NCI-H82 treated with DMSO at 0.1 percent for 48 hours (cell line): ENCODE measurements around the gene HS1BP3.

Source experiments
- DNase-seq: peaks from one replicate; lab custom pipeline; 2025; ENCODE audit not compliant: unreplicated experiment; lab: John Stamatoyannopoulos, UW

The HS1BP3 gene

DNA sequence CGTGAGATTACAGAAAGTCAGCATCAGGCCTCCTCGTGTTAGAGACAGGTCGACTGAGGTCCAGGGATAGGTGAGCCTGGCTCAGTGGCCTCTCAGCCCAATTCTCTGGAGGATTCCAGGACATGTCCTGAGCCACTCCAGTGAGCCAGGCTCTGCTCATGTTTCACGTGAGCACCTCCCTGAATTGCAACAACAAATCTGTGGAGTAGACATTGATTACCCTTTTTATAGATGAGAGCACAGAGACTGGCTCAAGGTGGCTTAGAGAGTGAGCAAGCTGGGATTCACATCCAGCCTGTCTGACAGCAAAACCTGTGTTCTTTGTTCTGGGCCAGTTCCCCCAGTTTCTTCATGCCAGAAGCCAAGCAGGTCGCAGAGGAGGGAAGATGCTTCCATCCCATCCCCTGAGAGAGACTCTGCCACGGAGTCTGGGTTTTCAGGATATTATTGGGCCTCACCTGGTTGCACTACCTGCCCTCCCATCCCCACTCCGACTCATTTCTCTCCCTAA, 46.4 kb downstream of the HS1BP3 start:
- DNase-seq = no peak

DNA sequence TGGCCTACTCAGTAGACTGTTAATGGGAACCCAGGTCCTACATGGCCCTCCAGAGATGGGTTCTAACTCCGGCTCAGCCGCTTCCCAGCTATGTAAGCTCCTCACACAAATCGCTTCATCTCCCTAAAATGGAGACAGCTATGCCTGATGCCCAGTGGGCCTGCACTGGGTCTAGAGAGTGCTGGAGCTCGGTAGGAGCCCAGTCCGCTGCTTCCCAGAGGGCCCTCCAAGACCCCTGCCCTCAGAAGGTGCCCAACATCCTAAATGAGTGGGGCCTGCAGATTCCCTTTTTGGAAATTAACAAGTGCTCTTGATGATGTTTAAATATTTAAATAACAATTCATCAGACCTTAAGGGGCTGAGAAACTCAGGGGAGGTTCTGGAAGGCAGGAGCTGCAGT, 47.1 kb downstream of the HS1BP3 start:
- no peak for DNase-seq

DNA sequence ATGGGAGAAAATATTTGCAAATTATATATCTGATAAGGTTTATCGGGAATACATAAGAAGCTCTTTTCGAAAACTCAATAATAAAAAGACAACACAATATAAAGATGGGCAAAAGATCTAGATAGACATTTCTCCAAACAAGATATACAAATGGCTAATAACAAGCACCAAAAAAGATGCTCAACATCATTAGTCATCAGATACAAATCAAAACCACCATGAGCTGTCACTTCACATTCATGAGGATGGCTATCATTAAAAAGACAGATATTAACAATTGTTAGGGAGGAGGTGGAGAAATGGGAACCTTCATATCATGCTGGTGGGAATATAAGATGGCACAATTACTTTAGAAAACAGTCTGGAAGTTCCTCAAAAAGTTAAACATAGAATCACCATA, 48.1 kb downstream of the HS1BP3 start:
- no peak for DNase-seq

DNA sequence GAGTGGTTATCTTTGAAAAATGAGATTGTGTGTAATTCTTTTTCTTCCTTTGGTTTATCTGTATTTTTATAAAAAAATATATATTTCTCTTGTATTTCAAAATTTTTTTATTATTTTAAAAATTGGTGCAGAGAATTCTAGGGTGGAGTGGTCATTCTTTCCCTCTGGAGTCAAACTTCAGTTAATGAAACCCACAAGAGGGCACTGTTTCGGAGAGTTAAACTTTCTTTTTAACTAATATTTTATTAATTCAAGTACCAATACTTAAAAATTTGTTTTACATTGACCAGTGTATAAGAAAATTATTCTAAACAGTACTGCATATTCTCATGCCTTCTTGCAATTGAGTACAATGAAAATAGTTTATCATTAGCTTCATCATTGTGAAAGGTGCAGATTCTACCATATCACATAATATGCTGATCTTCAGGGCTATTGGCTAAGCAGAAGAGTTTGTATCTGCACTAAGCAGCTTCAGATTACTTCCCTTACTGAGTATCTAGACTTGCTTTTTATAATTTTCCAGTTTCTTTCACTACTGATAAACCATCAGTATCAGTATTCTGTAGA, 50.1 kb downstream of the HS1BP3 start:
- no peak for DNase-seq

DNA sequence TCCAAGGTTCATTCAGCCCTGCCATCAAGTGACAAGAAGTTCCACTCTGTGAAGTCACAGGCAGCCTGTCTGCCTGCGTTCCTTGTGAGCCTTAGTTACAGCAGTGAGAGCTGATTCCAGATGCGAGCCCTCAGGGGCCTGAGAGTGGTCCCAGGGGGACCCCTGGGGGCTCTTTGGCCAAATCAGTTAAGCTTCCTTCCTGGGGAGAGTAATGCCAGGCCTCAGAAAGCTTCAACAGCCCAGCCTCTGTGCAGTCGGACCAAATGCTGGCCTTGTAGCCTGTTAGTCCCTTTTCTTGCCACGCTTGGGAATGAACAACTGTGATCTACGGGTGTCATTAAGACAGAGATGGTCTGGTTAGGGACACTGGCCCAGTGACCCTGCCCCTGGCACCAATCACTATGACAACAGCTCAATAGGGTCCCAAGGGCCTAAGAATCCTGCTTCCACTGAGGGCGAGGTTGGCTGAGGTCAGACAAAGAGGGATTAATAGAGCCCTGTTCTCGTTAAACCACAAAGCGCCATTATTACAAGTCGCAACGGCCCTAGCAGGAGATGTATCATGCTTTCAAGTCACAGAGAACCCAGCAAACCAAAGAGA, 50.9 kb downstream of the HS1BP3 start:
- peak; percentile 46 for DNase-seq

- no peak for DNase-seq
Measured at GRCh38 chr2:20599001-20599600, 51.8 kb downstream of the HS1BP3 start.

DNA sequence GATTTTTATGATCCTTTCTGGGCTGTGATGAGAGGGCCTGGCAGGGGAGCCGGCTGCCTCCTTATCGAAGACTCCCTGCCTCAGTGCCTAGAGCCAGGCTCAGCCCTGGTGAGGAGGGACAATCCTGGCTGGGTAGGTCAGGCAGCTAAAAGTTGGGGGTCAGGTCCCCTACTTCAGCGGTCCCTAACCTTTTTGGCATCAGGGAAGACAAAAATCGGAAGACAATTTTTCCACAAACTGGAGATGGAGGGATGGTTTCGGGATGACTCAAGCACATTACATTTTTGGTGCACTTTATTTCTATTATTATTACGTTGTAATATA, 53.1 kb downstream of the HS1BP3 start:
- no peak for DNase-seq

DNA sequence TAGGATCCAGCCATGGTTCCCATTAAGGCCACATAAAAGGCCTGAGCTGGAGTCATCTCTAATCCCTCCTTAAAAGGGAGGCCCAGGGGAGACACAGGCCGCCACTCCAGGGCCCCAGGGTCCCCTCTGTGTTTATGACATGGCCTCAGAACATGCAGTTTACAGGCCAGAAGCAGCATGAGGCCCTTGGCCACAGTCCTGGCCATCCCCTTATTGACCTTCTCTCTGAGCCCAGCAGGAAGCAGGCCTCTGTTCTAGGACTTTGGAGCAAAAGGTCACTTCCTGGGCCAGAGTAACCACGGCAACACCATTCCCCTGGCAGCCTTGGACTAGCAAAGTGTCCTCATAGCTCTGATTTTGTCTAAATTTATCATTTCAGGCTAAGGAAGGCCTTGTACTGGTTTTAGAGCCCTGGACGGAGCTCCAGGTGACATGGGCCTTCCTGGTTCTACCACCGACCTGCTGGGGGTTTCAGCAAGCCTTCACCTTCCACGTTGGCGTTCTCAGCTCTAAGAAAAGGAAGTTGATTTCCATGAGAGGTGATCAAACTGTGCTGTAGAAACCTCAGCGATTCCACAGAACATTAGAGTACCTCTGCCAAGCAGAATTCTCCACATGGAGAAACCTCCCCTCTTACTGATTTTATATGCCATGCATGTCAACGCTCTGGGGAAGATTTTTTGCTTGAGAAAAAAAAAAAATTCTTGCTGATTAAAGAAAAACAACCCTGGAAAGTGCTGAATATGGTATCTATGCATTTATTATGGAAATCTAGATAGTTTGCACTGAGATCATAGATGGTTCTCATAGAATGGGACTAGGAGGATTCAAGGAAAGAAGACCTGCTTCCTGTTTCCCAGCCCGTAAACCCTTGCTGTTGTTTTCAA, 53.7 kb downstream of the HS1BP3 start:
- no peak for DNase-seq

- DNase-seq = peak; percentile 82
Measured at GRCh38 chr2:20596193-20596972, 54.5 kb downstream of the HS1BP3 start.

GRCh38 chr2:20595439-20596192, 55.3 kb downstream of the HS1BP3 start:
- DNase-seq = no peak

DNA sequence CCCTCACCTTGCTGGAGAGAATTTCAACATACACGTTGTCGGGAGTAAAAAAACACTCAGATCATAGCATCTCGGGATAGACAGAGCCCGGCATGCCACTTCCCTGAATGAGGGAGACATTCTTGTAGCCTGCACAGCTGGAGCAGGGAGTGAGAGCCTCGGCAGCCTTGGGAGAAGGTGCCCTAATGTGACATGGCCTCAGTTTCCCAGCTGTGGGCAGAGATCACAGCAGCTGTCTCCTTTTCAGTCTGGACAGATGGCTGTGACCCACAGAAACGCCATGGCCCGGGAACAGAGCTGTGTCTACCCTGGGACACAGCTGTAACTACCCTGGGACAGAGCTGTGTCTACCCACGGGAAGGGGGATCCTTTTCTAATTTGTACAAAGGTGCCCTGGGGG, 55.9 kb downstream of the HS1BP3 start:
- DNase-seq = no peak

DNA sequence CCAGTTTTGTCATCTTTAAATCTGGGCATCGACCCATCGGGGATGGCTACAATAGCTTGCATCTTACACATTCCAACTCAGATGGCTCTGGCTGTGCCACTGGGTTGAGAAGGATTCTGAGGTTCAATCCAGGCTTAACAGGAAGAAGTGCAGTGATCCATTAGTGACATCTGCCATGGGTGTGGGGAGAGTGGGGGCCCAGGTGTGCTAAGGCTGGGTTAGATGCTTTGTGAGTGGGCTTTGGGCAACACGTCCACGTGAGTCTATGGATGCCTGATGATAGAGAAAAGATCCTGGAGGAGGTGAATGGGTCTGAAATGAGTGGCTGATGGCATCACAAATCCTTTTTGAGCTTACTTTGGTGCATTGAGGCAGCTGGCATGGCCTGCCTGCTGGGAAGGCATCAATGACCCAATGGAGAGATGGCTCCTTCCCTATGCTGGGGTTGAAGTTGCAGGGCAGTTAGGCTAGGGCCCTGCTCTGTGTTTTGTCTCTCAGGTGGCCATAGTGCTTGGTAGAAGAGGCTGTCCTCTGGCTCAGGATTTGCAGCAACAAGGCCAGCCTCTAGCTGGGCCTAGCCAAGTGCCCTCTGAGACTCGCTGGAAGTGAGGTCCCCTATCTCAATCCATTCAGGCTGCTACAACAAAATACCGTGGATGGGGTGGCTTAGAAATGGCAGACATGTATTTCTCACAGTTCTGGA, 56.7 kb downstream of the HS1BP3 start:
- no peak for DNase-seq

DNA sequence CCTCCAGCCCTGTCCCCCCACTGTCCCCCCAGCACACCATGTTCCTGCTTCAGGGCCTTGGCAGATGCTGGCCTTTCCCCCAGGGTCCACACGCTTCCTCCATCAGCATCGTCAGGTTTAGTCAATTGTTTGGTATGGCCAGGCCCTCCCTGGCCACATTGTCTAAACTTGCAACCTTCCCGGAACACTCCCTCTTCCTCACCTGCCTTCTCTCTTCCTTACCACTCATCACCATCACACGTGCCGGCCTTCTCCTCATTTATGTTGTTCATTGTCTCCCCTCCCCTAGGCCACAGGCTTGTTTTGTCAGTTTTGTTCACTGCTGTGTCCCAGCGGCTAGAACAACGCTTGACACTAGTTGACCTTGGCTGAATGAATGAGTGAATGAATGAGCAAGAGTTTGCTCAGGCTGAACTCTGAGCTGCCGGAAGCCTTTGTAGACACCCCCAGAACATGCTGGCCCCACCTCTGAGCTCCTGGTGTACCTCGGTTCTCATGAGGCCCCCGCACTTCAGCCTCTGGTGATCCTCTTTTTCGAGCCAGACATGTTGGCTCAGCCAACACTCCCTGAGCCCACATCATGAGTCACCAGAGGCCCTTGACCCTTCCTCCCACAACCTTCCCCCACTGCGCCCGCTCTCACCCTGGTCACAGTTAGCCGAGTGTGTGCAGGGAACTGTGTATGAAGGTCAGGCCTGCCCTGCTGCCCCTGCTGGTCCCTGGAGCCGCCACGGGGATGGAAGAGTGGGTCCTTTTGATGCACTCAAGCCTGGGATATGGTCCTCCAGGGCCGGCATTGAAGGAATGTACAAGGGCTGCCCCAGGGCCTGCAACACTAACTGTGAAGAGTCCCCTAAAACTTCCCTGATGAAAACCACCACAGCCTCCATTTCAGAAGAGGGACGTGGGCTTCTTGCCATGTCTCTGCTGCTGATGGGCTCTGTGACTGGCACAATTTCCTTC, 57.5 kb downstream of the HS1BP3 start:
- DNase-seq = no peak

- no peak for DNase-seq
Measured at GRCh38 chr2:20592106-20593071, 58.5 kb downstream of the HS1BP3 start.

DNA sequence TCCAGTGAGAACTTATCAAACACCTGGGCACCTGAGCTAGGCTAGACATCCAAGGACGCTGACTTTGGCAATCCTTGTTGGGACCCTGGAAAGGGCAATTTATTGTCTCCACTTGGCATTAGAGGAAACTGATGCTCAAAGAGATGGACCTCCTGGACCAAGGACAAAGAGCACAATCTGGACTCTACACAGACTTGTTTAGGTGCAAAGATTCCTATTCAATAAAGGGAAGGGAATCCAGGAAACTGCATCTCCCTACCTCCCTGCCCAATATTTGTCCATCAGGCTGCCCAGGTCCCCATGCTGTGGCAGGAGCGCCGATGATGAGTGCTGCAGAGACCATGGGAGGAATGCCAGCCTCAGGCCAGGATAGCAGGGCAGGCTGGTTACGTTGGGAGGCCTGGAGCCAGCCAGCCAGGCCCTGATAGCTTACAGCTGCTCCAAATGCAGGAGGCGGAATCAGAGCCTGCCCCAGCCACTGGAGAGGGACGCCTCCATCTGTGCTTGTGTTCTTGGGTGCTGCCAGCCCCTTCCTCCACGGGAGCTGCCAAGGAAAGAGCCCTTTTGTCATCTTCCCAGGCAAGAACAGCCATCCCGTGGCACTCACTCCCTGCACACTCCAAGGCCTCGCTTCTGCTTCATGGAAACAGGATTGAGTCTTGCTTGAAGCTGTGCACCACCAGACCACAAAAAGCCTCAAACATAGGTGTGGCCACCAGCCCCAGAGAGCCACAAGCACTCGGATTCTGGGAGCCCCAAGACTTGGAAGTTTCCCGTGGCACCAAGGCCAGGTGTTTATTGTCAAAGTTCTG, 60.0 kb downstream of the HS1BP3 start:
- DNase-seq = no peak

GRCh38 chr2:20589975-20590703, 60.8 kb downstream of the HS1BP3 start:
- DNase-seq = no peak
